Stimulated activated naive CD4-positive, alpha-beta T cell treated with Interleukin-2 at 50 U/mL for 16 hours (primary cell): ENCODE results near the gene PTPRE.
A peak's percentile ranks its signal among the peaks of the same experiment; 100 is the strongest.

Experiments
- DNase-seq: peaks from one replicate; lab custom pipeline; 2025; lab: John Stamatoyannopoulos, UW

The PTPRE gene

DNA sequence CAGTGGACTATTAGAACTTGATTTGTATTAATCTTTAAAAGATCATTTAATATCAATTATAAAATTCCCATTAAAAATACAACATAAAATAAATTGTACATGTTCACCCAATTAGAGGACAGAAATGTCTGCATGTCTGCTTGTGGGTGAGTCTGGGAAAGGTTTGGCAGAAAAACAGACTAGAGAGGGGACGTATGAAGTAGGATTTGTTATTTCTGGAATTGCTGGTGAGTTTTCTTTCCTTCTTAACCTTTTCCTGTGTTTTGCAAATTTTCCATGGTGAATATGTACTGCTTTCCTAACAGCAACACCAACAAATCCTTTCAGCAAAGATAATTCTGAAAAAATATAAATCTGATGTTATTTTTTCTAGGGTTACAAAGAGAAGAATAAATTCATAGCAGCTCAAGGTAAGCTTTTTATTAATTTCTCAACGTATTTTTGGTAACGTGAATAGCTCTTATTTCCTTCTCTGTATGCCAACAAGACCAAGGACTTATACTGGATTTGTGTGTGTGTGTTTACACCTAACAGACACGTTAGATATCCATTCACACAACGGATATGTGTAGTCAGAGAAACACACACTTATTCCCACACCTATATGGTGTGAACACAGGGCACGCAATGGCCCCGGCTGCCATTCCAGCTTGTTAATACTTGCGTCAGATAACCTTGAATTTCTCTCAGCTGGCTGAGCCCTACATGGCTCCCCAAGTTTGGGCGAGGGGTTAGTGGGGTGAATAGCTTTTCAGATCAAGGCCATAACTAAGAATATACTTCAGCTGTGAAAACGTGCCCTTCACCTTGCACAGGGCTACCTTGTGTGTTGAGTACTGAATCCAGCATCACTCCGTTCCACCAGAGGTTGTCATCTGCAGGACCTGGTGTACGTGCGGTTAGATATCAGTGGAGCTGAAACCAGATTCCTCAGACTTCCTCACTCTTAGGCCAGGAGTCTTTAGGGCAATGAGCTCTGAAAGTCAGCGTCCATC, 154.7 kb downstream of the PTPRE start:
- no peak for DNase-seq

DNA sequence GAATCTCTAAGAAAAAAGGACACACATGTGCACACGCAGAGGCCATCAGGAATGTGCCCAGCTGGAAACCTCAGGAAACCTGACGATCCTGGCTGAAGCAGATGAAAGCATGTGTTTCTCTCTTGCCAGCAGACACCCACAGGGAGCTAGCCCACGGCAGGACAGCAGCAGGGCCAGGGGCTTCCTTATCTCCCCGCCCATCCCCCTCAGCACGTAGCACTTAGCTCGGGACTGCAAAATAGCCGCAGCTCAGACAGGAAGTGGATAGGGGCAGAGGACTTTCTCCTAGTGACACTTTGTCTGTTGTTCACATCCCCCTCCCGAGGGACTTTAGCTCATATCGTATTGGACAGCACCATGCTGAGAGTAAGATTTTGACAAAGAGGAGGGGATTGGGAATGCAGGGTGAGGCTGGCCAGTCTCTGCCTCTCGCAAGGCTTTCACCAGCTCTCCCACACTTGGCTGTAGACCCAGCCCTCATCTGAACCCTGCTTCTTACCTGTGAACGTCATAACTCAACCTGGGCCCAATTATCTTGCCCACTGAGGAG, 155.5 kb downstream of the PTPRE start:
- DNase-seq: no peak

DNA sequence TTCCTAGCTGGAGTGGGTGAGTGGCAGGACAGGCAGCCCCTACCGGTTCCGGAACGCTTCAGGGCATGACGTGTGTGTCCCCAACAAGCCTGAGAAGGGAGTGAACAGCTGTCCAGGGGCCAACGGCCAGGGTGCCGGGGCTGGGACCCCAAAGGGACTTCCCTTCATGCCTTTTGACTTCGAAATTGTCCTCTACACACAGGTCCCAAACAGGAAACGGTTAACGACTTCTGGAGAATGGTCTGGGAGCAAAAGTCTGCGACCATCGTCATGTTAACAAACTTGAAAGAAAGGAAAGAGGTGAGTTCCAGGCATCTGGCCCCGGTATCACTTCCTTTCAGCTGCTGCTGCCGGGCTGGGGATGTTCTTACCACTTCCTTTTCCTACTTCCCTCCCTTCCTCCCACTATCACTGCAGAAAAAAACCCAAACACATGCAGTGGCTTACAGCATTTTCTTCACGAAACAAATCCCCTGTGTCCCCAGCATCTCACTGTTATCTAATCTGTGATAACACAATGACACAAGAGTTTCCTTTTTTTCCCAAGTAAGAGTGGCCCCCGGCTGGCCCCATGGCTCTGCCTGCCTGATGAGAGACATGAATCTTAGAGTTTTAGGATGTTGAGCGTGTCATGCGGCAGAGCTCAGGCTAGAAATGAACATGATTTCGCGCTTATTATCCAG, 156.1 kb downstream of the PTPRE start:
- peak; percentile 39 for DNase-seq

- DNase-seq: peak; percentile 29
Measured at GRCh38 chr10:128063736-128064107, 156.8 kb downstream of the PTPRE start.

DNA sequence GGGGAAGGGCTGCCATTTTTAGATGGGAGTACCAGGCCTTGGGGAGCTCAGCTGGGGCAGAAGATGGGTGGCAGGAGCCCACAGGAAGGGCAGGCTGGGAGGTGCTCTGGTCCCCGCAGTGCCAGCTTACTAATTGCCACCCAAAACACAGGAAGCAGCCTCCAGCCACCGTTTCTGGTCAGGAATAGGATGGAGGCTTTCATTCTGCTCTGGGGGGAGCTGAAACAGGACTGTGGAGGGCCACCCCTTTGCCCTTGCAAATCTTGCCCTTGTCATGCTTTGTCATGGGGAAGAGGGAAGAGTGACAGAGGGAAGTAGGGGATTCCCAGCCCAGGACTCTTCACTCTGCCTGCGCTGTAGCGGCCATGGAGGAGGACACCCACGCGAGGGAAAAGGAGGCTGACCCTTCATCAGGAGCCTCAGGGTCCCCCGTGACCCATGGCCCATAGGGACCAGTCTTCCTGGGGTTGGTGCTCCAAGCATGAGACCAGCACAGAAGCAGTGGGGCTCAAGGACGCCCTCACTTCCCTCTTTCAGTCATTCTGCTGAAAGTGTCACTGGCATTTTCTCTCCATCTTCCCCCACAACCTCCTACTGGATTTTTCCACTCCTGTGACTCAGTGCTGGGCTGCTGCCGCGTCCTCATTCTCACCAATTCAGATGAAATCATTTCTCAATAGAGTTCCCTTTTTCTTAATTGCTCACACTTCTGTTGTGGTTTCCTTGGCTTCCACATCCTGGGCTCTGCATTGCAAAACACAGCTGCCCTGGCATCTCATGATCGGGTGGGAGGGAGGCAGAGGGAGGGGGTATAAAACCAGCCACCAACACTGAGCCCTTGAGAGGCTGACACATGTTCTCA, 157.4 kb downstream of the PTPRE start:
- peak; percentile 85 for DNase-seq

DNA sequence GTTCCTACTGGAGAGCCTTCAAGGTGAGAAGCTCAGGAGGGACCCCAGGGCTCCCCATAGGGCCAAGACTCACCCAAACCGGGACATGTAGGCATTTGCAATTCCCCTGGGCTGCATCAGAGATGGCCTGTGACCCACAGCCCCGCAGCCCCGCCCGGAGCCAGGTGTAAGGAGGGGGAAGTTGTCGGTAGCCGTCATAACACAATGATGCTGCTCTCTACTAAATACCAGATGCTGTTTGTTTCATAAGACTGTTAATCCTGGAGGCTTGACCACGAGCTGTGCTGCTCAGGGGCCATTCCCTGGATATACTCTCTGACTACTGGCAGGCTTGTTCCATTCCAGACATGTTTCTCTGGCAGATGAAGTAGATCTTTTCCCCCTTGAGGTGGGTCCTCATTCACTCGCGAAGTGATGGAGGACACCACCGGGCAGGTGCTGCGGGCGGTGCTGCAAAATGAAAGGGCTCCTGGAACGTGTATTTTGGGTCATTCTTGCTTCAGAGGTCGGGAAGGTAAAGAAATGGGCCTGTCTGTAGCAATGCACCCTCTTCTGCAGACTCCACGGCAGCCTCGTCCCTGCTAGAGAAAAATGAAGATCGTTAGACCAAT, 158.2 kb downstream of the PTPRE start:
- no peak for DNase-seq

DNA sequence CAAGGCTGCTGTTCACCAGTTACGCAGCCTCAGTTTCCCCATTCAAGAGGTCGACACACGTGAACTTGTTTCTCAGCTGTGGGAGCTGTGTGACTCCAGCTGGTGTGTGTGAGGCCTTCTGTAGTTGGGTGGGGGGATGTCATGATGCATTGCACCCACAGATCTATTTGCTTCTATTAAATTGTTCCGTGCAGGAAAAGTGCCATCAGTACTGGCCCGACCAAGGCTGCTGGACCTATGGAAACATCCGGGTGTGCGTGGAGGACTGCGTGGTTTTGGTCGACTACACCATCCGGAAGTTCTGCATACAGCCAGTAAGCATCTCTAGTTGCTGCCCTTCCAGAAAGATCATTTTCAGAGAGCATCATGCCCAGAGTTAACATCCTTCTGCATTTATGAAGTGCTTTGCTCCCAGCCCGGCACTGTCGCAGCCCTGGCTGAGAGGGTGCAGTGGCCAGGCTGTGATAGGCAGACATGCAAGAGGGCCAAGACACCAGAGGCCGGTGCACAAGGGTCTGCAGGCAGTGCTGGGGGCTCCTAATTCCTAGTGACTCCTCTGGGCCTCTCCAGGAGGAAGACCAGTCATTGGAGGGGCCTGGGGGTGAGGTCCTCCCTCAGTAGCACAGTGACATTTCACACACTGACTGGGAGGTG, 159.1 kb downstream of the PTPRE start:
- DNase-seq: no peak

- no peak for DNase-seq
Measured at GRCh38 chr10:128066870-128067382, 160.0 kb downstream of the PTPRE start.

DNA sequence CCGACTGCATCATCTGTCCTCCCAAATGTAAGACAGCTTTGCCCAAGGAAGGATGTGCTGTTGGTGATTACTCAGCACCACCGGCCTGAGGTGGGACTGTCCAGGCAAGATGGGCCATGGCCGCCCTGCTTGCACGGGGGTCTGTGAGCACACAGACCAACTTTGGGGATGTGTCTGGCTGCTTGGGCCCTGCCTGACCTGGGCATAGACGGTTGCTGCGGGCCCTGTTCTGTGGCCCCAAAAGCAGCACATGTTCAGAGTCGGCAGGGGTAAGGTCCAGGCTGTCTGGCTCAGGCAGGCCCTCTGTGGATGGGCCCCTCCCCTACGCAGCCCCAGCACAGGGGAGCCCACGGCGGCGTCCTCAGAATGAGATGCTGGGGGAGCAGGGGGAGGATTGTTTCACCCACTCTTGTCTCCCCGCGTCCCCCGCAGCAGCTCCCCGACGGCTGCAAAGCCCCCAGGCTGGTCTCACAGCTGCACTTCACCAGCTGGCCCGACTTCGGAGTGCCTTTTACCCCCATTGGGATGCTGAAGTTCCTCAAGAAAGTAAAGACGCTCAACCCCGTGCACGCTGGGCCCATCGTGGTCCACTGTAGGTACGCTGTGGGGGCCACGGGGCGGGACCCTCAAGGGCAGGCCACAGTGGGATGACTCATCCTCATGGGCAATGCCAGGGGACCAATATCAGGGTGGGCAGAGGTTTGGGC, 160.9 kb downstream of the PTPRE start:
- DNase-seq: no peak

- DNase-seq: no peak
Measured at GRCh38 chr10:128068398-128069285, 161.7 kb downstream of the PTPRE start.

DNA sequence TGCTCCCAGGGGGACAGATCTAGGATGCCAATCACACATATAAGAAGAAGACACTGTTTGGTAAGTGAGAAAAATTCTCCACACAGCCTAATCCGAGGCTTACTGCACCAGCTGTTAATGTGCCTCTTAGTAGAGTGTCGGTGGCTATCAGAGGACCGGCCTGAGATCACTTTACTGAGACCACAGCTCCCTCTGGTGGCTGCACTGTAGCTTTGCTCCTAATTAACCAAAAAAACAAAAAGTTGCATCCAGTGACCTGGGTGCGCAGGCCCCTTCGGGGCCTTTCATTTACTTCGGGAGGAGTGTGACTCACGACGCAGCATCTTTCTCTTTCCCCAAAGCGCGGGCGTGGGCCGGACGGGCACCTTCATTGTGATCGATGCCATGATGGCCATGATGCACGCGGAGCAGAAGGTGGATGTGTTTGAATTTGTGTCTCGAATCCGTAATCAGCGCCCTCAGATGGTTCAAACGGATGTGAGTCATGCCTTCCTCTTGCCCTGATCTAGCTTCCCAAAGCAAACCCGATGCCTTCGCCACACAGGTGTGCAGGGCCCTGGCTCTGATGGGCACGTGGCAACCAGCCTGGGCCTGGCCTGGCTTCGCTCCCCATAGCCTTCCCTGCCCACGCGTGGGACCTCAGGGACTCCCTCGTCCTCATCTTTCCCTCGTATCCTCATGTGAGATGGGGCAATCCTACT, 162.6 kb downstream of the PTPRE start:
- DNase-seq: peak; percentile 78

DNA sequence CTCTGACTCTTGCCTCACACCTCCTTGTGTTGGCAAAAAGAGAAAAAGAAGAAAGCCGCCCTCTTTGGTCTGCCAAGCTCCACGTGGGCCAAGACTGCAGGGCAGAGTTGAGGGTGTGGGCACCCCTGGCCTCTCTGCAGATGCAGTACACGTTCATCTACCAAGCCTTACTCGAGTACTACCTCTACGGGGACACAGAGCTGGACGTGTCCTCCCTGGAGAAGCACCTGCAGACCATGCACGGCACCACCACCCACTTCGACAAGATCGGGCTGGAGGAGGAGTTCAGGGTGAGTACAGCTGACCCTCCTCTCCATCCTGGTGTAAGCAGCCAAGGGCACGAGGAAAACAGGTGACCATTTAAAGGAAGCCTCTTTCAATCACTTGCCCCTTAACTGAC, 163.3 kb downstream of the PTPRE start:
- DNase-seq: no peak

GRCh38 chr10:128070721-128071416, 164.0 kb downstream of the PTPRE start:
- DNase-seq: no peak

GRCh38 chr10:128071417-128071782, 164.5 kb downstream of the PTPRE start:
- DNase-seq: no peak

DNA sequence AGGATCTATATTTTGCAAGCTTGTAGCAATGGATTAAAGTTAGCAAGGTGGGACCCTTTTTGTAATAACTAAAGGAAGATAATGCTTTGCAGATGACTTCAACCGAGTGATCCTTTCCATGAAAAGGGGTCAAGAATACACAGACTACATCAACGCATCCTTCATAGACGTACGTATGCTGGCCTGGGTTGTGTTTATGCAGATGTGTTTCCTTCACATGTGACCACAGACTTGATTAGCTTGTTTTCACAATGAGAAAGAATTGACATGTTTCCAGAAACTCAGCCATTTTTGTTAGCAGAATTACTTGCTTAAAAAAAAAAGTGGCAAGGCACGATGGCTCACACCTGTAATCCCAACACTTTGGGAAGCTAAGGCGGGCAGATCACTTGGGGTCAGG, 165.1 kb downstream of the PTPRE start:
- no peak for DNase-seq

GRCh38 chr10:128072941-128073645, 166.2 kb downstream of the PTPRE start:
- DNase-seq: no peak

GRCh38 chr10:128073890-128074289, 167.0 kb downstream of the PTPRE start:
- DNase-seq: no peak
